Neural cell (in vitro differentiated cells): Measurements from ENCODE around the gene TPRKB. TPM values are rescaled to one million over a fixed set of nuclear protein-coding genes. Genes with fewer than 3 reads are reported as not detected.
"Not testable (repeated sequence)": the region's sequence is repeated elsewhere in the genome, so short reads cannot be mapped to it uniquely, and the experiment has no call there.

ENCODE experiments used
- H2AFZ ChIP-seq: fragments of 200-600, 300-800 bp; sonication (generic), shearing (Covaris generic); 2 replicates; pipeline ENCODE4 v1.6.0; 2014; ENCODE audit warnings: low read depth, mild to moderate bottlenecking, antibody characterized with exemption, low read length, moderate library complexity
- H3F3A ChIP-seq: fragments of 200-600 bp; shearing (Covaris generic); 2 replicates; pipeline ENCODE4 v1.6.1; 2016; ENCODE audit warnings: mild to moderate bottlenecking, moderate library complexity, mixed read lengths, antibody characterized with exemption, low read length; ENCODE audit not compliant: insufficient read depth, poor library complexity, severe bottlenecking
- H3K27ac ChIP-seq: fragments of 200-600, 300-800 bp; sonication (generic), shearing (Covaris generic); 2 replicates; pipeline ENCODE4 v1.5.1; 2014; ENCODE audit warnings: mild to moderate bottlenecking, low read length, moderate library complexity
- H3K27me3 ChIP-seq: fragments of 300-800, 200-600 bp; sonication (generic), shearing (Covaris generic); 2 replicates; pipeline ENCODE4 v1.6.0; 2014; ENCODE audit warnings: mild to moderate bottlenecking, low read depth, low read length, moderate library complexity; ENCODE audit not compliant: insufficient read depth
- H3K36me3 ChIP-seq: fragments of 300-800, 200-600 bp; sonication (generic), shearing (Covaris generic); 2 replicates; pipeline ENCODE4 v1.5.1; 2014; ENCODE audit warnings: mild to moderate bottlenecking, antibody characterized with exemption, low read length, moderate library complexity; ENCODE audit not compliant: insufficient read depth
- H3K4me2 ChIP-seq: fragments of 300-800, 200-600 bp; sonication (generic), shearing (Covaris generic); 2 replicates; pipeline ENCODE4 v1.6.0; 2014; ENCODE audit warnings: mild to moderate bottlenecking, low read length
- H3K4me3 ChIP-seq: fragments of 300-800, 200-600 bp; sonication (generic), shearing (Covaris generic); 2 replicates; pipeline ENCODE4 v1.5.1; 2014; ENCODE audit warnings: mild to moderate bottlenecking, low read length, moderate library complexity
- H3K79me2 ChIP-seq: fragments of 200-600 bp; shearing (Covaris generic); replicated peaks from 2 replicates; pipeline ENCODE4 v1.6.0; 2014; ENCODE audit warnings: mild to moderate bottlenecking, low read length, moderate library complexity; ENCODE audit not compliant: insufficient read depth
- H3K9ac ChIP-seq: fragments of 300-800, 200-600 bp; sonication (generic), shearing (Covaris generic); 2 replicates; pipeline ENCODE4 v1.6.1; 2016; ENCODE audit warnings: mild to moderate bottlenecking, low read length, mixed read lengths
- H3K9me2 ChIP-seq: fragments of 200-600 bp; shearing (Covaris generic); 2 replicates; pipeline ENCODE4 v1.6.1; 2016; ENCODE audit warnings: mild to moderate bottlenecking, low read length, mixed read lengths; ENCODE audit not compliant: insufficient read depth
- H3K9me3 ChIP-seq: fragments of 200-600, 300-800 bp; sonication (generic), shearing (Covaris generic); 2 replicates; pipeline ENCODE4 v1.6.1; 2016; ENCODE audit warnings: mild to moderate bottlenecking, mixed run types, low read length, moderate library complexity, mixed read lengths
- H4K20me1 ChIP-seq: fragments of 200-600 bp; shearing (Covaris generic); 2 replicates; pipeline ENCODE4 v1.6.1; 2016; ENCODE audit warnings: mild to moderate bottlenecking, mixed run types; ENCODE audit not compliant: insufficient read depth
- EP300 ChIP-seq: fragments of 450-650 bp; conservative IDR thresholded peaks from 2 replicates; pipeline ENCODE4 v1.6.1; 2014; ENCODE audit warnings: antibody characterized with exemption, mild to moderate bottlenecking, moderate library complexity; ENCODE audit not compliant: poor library complexity, severe bottlenecking
- EZH2 ChIP-seq: fragments of 200-600, 300-800 bp; shearing (Covaris generic), sonication (generic); IDR thresholded peaks from 2 replicates; pipeline ENCODE4 v1.6.1; 2014; ENCODE audit warnings: antibody characterized with exemption, low read length, borderline replicate concordance, mild to moderate bottlenecking; ENCODE audit not compliant: insufficient read depth, poor library complexity, severe bottlenecking
- MXI1 ChIP-seq: fragments of 450-650 bp; conservative IDR thresholded peaks from 2 replicates; pipeline ENCODE4 v1.6.1; 2014; ENCODE audit warnings: antibody characterized with exemption, mild to moderate bottlenecking; ENCODE audit not compliant: poor library complexity, severe bottlenecking
- POLR2AphosphoS5 ChIP-seq: IDR thresholded peaks from 2 replicates; pipeline ENCODE4 v1.6.1; 2012
- RAD21 ChIP-seq: fragments of 450-650 bp; conservative IDR thresholded peaks from 2 replicates; pipeline ENCODE4 v1.6.1; 2014; ENCODE audit warnings: antibody characterized with exemption, mild to moderate bottlenecking, moderate library complexity
- SMC3 ChIP-seq: fragments of 450-650 bp; conservative IDR thresholded peaks from 2 replicates; pipeline ENCODE4 v1.6.1; 2014; ENCODE audit warnings: antibody characterized with exemption, mild to moderate bottlenecking, moderate library complexity; ENCODE audit not compliant: poor library complexity
- TAF1 ChIP-seq: IDR thresholded peaks from 2 replicates; pipeline ENCODE4 v1.6.1; 2012; ENCODE audit warnings: low read depth
- polyA plus RNA-seq: library from polyadenylated mRNA; depleted of rRNA; stranded (reverse); fragments of >200 nt; gene quantifications from 2 replicates; pipeline ENCODE4 v1.2.3, GENCODE V29; 2014
- TF ChIP-seq, protein P1 (sequence below): IDR thresholded peaks from 2 replicates; pipeline ENCODE4 v1.6.1; 2012; ENCODE audit warnings: borderline replicate concordance
- TF ChIP-seq, protein P2 (sequence below): fragments of 450-650 bp; IDR thresholded peaks from 2 replicates; pipeline ENCODE4 v1.5.1; 2014; ENCODE audit warnings: antibody characterized with exemption, mild to moderate bottlenecking, moderate library complexity; ENCODE audit not compliant: poor library complexity, severe bottlenecking

TPRKB gene
- polyA plus RNA-seq, 1 donor from 2014 or later: 162 TPM

DNA sequence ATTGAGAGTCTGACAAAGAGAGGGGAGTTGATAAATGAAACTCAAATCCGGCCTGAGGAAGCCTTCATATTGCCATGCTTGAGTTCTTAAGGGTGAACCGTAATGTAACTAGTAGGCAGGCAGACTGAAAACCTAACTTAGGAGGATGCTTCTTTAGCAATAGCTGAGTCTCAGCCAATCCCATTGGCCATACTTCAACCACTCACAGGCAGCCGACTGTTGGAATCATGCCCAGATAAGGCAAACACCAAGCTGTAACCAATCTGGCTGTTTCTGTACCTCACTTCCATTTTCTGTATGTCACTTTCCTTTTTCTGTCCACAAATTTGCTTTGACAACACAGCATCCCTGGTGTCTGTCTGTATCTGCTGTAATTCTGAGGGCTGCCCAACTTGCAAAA lies 39.5 kb downstream of the TPRKB start:
- no peaks in the 10 kb centered on the region for H3K36me3 ChIP-seq
- TF ChIP-seq POLR2AphosphoS5 (no peak), MXI1 (no peak), RAD21 (no peak), SMC3 (no peak), TAF1 (no peak), EZH2 (no peak), EP300 (no peak)
- TF ChIP-seq, protein P1, sequence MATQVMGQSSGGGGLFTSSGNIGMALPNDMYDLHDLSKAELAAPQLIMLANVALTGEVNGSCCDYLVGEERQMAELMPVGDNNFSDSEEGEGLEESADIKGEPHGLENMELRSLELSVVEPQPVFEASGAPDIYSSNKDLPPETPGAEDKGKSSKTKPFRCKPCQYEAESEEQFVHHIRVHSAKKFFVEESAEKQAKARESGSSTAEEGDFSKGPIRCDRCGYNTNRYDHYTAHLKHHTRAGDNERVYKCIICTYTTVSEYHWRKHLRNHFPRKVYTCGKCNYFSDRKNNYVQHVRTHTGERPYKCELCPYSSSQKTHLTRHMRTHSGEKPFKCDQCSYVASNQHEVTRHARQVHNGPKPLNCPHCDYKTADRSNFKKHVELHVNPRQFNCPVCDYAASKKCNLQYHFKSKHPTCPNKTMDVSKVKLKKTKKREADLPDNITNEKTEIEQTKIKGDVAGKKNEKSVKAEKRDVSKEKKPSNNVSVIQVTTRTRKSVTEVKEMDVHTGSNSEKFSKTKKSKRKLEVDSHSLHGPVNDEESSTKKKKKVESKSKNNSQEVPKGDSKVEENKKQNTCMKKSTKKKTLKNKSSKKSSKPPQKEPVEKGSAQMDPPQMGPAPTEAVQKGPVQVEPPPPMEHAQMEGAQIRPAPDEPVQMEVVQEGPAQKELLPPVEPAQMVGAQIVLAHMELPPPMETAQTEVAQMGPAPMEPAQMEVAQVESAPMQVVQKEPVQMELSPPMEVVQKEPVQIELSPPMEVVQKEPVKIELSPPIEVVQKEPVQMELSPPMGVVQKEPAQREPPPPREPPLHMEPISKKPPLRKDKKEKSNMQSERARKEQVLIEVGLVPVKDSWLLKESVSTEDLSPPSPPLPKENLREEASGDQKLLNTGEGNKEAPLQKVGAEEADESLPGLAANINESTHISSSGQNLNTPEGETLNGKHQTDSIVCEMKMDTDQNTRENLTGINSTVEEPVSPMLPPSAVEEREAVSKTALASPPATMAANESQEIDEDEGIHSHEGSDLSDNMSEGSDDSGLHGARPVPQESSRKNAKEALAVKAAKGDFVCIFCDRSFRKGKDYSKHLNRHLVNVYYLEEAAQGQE: no peak
- TF ChIP-seq, protein P2, sequence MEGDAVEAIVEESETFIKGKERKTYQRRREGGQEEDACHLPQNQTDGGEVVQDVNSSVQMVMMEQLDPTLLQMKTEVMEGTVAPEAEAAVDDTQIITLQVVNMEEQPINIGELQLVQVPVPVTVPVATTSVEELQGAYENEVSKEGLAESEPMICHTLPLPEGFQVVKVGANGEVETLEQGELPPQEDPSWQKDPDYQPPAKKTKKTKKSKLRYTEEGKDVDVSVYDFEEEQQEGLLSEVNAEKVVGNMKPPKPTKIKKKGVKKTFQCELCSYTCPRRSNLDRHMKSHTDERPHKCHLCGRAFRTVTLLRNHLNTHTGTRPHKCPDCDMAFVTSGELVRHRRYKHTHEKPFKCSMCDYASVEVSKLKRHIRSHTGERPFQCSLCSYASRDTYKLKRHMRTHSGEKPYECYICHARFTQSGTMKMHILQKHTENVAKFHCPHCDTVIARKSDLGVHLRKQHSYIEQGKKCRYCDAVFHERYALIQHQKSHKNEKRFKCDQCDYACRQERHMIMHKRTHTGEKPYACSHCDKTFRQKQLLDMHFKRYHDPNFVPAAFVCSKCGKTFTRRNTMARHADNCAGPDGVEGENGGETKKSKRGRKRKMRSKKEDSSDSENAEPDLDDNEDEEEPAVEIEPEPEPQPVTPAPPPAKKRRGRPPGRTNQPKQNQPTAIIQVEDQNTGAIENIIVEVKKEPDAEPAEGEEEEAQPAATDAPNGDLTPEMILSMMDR: no peak

DNA sequence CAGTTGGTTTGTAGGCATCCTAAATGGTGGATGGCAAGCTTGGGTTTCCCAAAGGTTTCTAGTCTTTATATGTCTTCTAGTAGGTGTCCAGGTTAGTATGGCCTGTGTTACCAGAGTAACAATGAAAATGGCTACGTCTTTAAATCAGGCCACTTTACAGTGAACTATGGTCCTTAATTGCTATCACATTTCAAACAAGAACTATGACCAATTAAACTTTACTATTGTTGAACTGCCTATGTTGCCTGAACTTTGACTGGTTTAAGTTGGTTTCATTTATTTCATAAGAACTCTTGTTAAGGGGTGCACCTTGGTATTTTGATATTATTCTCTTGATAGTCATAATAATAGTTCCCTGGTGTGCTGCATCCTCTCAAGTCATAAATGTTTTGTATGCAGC lies 40.2 kb downstream of the TPRKB start:
- H3K9me2 ChIP-seq, H3K9ac ChIP-seq, H3K79me2 ChIP-seq, H3K9me3 ChIP-seq, H3K4me3 ChIP-seq, H2AFZ ChIP-seq, H3K36me3 ChIP-seq, H3K4me2 ChIP-seq, H3F3A ChIP-seq, H4K20me1 ChIP-seq, H3K27ac ChIP-seq, H3K27me3 ChIP-seq: not testable (repeated sequence)

More for the DNA sequence above, 39.5 kb downstream of the TPRKB start:
- no peaks in the 10 kb centered on the region for H3K9me2 ChIP-seq
- H2AFZ ChIP-seq: no peak overlapping the region
- H4K20me1 ChIP-seq: no peaks in the 10 kb centered on the region
- no peaks in the 10 kb centered on the region for H3K9me3 ChIP-seq
- H3K27me3 ChIP-seq: no peaks in the 10 kb centered on the region
- H3F3A ChIP-seq: no peaks in the 10 kb centered on the region
- H3K27ac ChIP-seq: no peak overlapping the region
- H3K79me2 ChIP-seq: no peaks in the 10 kb centered on the region
- H3K4me2 ChIP-seq: no peak overlapping the region
- no peak overlapping the region for H3K9ac ChIP-seq
- H3K4me3 ChIP-seq: no peak overlapping the region

DNA sequence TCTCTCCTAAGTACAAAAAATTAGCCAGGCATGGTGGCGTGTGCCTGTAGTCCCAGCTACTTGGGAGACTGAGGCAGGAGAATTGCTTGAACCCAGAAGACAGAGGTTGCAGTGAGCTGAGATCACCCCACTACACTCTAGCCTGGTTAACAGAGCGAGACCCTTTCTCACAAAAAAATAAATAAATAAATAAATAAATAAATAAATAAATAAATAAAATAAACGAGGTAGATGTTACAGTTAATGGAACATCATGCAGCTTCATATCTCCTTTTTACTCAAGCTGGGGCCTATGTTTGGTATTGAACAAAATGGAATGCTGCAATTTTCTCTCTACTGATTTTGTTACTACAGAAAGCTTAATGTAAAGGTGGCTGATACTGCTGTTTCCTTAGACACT lies 40.6 kb downstream of the TPRKB start:
- H4K20me1 ChIP-seq, H2AFZ ChIP-seq, H3K79me2 ChIP-seq, H3K9me2 ChIP-seq, H3K4me3 ChIP-seq, H3K27me3 ChIP-seq, H3F3A ChIP-seq, H3K27ac ChIP-seq, H3K9me3 ChIP-seq, H3K36me3 ChIP-seq, H3K9ac ChIP-seq, H3K4me2 ChIP-seq: not testable (repeated sequence)

DNA sequence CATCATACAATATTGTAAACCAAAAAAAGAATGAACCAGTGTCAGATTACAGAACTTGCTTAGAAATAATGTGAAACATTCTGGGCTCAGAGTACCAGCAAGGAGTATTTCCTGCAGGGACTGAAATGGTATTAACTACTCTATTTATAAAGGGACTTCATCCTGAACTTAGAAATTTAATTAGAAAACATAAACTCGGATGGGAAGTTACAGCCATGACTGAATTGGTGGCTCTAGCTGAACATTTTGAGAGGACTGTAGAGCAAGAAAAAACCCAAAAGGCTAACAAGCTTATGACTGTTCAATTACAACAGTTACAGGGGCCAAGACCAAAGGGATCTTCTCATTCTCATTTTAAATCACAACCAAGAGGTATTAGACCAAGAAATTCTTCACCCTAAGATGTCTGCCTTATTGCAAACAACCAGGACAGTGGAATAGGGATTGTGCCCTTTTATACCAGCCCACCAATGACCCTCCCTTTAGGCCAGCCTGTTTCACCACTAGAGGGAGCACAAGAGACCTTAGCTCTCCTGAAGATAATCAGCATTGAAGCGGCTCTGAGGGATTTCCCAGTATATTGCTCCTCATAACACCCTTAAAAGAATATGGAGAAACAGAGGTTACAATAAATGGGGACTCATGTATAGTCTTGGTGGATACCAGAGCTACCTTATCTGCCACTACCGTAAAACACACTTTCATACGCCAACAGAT lies 46.6 kb downstream of the TPRKB start:
- not testable (repeated sequence) for H3K9me3 ChIP-seq, H3K9ac ChIP-seq, H3K79me2 ChIP-seq, H3K4me2 ChIP-seq, H2AFZ ChIP-seq, H3K9me2 ChIP-seq, H3F3A ChIP-seq, H3K4me3 ChIP-seq, H3K27ac ChIP-seq, H3K36me3 ChIP-seq, H3K27me3 ChIP-seq, H4K20me1 ChIP-seq

DNA sequence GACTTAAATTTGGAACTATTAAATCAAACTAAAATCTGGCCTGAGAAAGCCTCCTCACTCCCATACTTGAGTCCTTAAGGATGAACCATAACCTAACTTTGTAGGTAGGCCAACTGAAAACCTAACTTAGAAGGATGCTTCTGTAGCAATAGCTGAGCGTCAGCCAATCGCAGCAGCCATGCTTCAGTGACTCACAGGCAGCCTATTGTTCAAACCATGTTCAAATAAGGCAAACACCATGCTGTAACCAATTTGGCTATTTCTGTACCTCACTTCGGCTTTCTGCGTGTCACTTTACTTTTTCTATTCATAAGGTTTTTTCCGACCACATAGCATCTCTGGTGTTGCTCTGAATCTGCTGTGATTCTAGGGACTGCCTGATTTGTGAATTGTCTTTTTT lies 48.7 kb downstream of the TPRKB start:
- H3F3A ChIP-seq, H3K36me3 ChIP-seq, H2AFZ ChIP-seq, H3K27me3 ChIP-seq, H3K9ac ChIP-seq, H3K79me2 ChIP-seq, H3K9me2 ChIP-seq, H3K27ac ChIP-seq, H3K4me2 ChIP-seq, H4K20me1 ChIP-seq, H3K9me3 ChIP-seq, H3K4me3 ChIP-seq: not testable (repeated sequence)
